Lower leg skin (tissue), 4 donors: ENCODE data around the gene PBX1. TPM values are rescaled to one million over a fixed set of nuclear protein-coding genes. Genes with fewer than 3 reads are reported as not detected.
"Not testable (repeated sequence)": the region's sequence is repeated elsewhere in the genome, so short reads cannot be mapped to it uniquely, and the experiment has no call there.

Source experiments
- DNase-seq, 2 donors: peaks; one replicate each; pipeline ENCODE4 v3.0.0-alpha.2; 2019; ENCODE audit warnings: low spot score in 2 of 2
- H3K4me3 ChIP-seq: fragments of 200-600 bp; sonication (generic); 2 replicates; pipeline ENCODE4 v1.5.1; 2017; ENCODE audit warnings: mild to moderate bottlenecking, low read depth; ENCODE audit not compliant: poor library complexity, severe bottlenecking
- CTCF ChIP-seq, 3 donors: fragments of 450-650 bp; IDR thresholded peaks; one replicate each; pipeline ENCODE4 v1.5.1; 2016; ENCODE audit warnings: antibody characterized with exemption in 3 of 3, mild to moderate bottlenecking in 3 of 3, moderate library complexity in 2 of 3
- POLR2A ChIP-seq, 2 donors: fragments of 450-650 bp; IDR thresholded peaks; one replicate each; pipeline ENCODE4 v1.6.1; 2016 to 2017; ENCODE audit warnings: antibody characterized with exemption in 2 of 2, mild to moderate bottlenecking in 1 of 2, moderate library complexity in 1 of 2
- WGBS, 2 donors: methylation state at CpG; one replicate each; pipeline ENCODE4 v1.1.5; 2018; 5-methylcytosine and 5-hydroxymethylcytosine counted together
- intact Hi-C: fragments of 100-400 bp; cut with DNase I; formaldehyde crosslinking; loops from one replicate; pipeline ENCODE4 v1.15.0; 2023; ENCODE audit warnings: low total_unique reads
- total RNA-seq, 4 donors: library from RNA; depleted of rRNA; stranded (reverse); fragments of >200 nt; gene quantifications; one replicate each; pipeline ENCODE4 v1.1.0, GENCODE V29; 2016

PBX1 gene
- total RNA-seq, 4 donors from 2014 or later = 10.0 to 24.1 (median 15.4) TPM

DNA sequence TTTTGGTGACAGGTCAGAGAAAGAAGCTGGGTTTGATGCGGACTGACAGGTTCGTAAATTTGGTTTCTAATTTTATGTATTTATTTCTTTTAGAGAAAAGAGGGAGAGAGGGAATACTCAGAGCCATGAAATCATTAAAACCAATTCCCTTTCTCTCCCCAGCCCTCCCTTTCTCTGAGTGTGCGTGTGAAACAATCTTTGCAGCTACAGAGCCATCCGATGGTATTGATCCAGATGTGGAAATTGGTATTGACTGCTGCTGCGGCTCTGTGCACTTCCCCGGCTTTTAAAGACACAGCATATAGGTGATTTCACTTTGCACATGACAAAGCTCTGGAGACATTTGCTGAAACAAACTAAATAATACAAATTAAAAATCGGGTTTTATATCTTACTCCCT, 42.4 kb upstream of the PBX1 start:
- 73 to 82% methylated on average over 7 of the region's 7 CpGs for WGBS, 2 donors
- intact Hi-C loops = no loop called here
- TF ChIP-seq POLR2A (IDR thresholded peaks at IDR 0.05) (no peak), CTCF (IDR thresholded peaks at IDR 0.05) (no peak)
- DNase-seq = no peak
- no peak overlapping the region for H3K4me3 ChIP-seq

GRCh38 chr1:164518692-164519332, 40.2 kb upstream of the PBX1 start:
- H3K4me3 ChIP-seq = no peak overlapping the region
- TF ChIP-seq POLR2A (IDR thresholded peaks at IDR 0.05) (no peak), CTCF (IDR thresholded peaks at IDR 0.05) (no peak)
- WGBS, 2 donors = 67 to 77% methylated on average over 3 of the region's 3 CpGs
- intact Hi-C loops = no loop called here
- no peak for DNase-seq

DNA sequence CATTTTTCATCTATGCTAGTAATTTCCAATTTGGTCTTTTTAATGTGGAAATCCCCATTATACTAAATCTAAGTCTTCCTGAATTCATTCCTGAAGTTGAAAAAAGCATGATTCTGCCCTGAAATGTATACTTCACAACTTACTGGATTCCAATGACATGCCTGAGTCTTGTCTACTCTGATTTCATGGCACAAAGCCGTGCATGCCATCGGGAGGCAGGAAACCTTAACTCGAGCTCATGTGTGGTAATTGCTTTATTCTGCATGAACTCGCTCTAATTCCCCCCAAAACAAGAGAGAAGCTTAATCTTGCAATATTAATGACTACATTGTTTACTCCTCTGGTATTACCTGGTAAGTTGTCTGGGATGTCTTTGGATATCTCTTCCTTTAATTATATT, 39.6 kb upstream of the PBX1 start:
- DNase-seq = no peak
- WGBS, 2 donors = 54 to 59% methylated on average over 4 of the region's 4 CpGs
- intact Hi-C loops = no loop called here
- H3K4me3 ChIP-seq = no peak overlapping the region
- TF ChIP-seq CTCF (IDR thresholded peaks at IDR 0.05) = no peak
- no peak for TF ChIP-seq POLR2A (IDR thresholded peaks at IDR 0.05)

GRCh38 chr1:164524810-164525209, 34.2 kb upstream of the PBX1 start:
- intact Hi-C loops = no loop called here
- TF ChIP-seq POLR2A (IDR thresholded peaks at IDR 0.05) = no peak
- no peak for TF ChIP-seq CTCF (IDR thresholded peaks at IDR 0.05)
- H3K4me3 ChIP-seq = no peak overlapping the region
- no peak for DNase-seq
- 53 to 62% methylated on average over 2 of the region's 2 CpGs for WGBS, 2 donors

- TF ChIP-seq POLR2A (IDR thresholded peaks at IDR 0.05) (no peak), CTCF (IDR thresholded peaks at IDR 0.05) (no peak)
- WGBS, 2 donors = 76 to 84% methylated on average over 5 of the region's 5 CpGs
- intact Hi-C loops = no loop called here
- H3K4me3 ChIP-seq = no peak overlapping the region
- DNase-seq = no peak
These were observed 23.9 kb upstream of the PBX1 start for GRCh38 chr1:164534863-164535610.

- intact Hi-C loops, DNase-seq, H3K4me3 ChIP-seq: not testable (repeated sequence)
- 95 to 96% methylated on average over 8 of the region's 8 CpGs for WGBS, 2 donors
These were observed 6.5 kb upstream of the PBX1 start for GRCh38 chr1:164552463-164552988.
